ENCODE measurements around the gene GNG12.
"Not testable (repeated sequence)": the region's sequence is repeated elsewhere in the genome, so short reads cannot be mapped to it uniquely, and the experiment has no call there.

GNG12 gene

DNA sequence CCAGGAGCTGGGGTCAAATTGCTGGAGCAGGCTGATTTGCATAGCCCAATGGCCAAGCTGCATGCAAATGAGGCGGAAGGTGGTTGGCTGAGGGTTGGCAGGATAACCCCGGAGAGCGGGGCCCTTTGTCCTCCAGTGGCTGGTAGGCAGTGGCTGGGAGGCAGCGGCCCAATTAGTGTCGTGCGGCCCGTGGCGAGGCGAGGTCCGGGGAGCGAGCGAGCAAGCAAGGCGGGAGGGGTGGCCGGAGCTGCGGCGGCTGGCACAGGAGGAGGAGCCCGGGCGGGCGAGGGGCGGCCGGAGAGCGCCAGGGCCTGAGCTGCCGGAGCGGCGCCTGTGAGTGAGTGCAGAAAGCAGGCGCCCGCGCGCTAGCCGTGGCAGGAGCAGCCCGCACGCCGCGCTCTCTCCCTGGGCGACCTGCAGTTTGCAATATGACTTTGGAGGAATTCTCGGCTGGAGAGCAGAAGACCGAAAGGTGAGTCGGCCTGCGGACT is 148.2 kb downstream of the GNG12 start, which contains the start of gene GADD45A:
TSS of gene GADD45A (plus strand) at position 135 of the 491 bp plus-strand sequence. CDS start at position 429, 294 bp downstream.
- DNase-seq (ENCODE audit: low read depth in 4 of 4, low spot score in 1 of 4), result peak; percentile 69 to 89 (median 80)

DNA sequence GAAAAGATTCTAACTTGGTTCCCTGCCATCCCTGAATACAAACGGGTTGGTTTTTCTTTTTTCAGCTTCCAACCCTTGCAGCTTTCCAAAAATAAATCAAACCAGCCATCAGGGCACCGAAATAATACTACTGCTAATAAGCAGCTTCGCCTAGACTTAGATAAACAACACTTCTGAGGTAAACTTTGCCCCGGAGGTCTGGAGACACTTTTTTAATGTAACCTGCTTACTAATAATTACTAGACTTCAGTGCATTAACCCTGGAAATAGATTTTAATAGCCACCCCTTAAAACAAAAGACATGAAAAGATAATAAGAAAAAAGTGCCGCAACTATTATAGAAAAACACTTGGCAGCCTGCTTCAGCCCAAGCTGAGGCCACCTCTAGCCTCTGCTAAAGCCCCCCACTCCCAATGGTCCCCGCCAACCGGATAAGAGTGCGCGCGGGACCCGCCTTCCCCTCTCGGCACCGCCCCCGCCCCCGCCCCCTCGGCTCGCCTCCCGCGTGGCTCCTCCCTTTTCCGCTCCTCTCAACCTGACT is 148.7 kb downstream of the GNG12 start:
- no peak for DNase-seq (ENCODE audit: low read depth in 4 of 4, low spot score in 1 of 4)

DNA sequence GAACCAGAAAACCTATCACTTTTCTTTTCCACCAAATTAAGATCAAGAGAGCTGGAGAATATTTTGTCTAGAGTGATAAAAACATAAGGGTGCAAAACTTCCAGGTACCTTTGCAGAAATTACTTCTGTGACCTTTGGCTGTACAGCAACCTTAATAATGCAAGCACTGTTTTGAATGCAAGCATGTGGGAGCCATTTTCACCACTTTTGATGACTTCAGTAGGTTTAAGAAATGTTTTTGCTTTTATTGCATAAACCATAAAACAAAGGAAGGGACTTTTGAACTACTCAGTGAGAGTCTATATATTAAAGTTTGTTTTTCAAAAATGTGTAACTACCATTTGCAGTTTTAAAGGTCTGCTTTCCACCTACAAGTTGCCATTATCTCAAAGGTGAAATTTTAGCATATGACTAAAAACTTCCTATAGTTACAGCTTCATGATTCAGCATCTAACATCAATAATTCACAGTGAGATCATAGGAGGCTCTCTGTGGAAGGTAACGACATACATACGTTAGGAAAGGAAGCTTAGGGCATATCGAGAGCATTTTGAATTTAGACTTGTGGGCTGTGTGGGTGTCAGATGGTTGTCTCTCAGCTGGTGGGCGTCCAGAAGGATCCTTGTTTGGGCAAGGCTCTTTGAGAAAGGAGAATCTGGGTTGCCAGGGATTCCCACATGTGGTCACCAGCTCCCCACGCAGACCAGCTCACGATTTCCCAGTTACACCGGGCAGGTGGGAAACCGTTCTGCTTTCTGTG is 149.3 kb downstream of the GNG12 start:
- DNase-seq (ENCODE audit: low read depth in 4 of 4, low spot score in 1 of 4), result peak in 3 of 4 experiments; percentile 9 to 45 (median 24)

DNA sequence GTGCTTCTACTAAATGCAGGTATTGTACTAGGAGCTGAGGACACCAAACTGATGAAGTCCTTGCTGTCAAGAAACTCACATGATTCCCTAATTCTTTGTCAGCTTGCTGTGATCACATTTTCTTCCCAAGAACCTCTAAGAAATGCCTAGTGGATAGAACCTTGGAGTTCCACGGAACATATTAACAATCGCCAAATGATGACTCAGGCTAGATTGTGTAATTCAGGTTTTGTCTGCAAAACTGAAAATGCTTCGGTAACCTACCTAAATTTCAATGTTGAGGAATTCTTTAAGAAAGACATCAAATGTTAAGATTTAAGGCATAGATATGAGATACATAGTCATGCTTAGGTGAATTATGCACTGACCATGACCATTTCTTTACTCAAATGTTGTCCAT is 150.0 kb downstream of the GNG12 start:
- DNase-seq (ENCODE audit: low read depth in 4 of 4, low spot score in 1 of 4), result no peak

DNA sequence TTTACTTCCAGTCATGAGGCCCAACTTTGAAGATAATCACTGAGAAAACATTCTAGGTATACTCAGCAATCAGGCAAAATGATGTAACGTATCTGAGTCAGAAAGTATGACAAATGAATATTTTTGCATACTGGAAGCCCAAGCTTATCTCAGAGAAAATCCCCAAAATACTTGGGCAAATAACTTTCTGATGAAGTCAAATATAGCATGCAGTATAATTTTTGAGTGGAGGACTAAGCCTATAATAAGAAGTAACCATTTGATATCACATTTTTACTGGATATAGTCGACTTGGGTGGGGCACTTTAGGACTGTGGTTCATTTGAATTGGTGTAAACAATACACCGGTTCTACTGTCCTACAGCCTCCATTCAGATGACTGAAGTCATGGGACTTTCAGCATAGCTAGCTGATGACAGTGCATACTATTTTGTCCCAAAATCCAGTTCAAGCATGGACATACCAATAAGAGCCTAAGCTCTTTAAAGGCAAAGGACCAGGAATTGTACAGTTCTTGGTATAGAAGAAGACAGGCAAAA is 150.5 kb downstream of the GNG12 start:
- DNase-seq (ENCODE audit: low read depth in 4 of 4, low spot score in 1 of 4), result no peak

DNA sequence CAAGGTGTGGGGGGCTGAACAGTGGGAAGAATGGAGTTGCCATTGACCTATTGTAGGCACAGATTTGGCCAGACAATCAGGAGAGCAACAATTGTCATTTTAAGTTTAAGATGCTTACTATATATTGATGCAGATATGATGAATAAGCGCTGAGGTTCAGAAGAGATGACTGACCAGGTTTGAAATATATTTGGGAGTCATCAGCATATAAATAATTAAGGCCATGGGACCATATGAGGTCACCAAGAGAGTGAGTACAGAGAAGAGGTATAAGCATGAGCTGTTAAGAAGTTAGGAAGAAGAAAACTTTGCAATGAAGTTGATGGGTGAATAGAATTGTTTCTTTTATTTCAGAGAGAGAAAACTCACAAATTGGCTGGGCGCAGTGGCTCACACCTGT is 152.8 kb downstream of the GNG12 start:
- no peak for DNase-seq (ENCODE audit: low read depth in 4 of 4, low spot score in 1 of 4)

DNA sequence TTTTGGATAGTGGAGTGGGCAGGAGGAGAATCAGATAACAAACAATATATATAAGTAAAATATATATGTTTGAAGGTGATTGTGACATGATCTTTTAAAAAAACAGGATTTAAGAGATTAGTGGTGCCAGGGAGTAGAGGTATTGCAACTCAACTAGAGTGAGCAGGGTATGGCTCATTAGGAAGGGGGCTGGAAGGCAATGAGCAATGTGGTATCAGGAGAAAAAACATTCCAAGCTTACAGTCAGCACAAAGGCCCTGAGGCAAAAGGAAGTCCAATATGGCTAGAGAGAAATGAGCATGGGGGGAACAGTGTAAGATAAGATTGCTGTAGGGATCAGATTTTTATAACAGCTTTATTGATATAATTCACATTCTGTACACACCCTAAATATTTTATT is 153.6 kb downstream of the GNG12 start:
- DNase-seq (ENCODE audit: low read depth in 4 of 4, low spot score in 1 of 4), result no peak

DNA sequence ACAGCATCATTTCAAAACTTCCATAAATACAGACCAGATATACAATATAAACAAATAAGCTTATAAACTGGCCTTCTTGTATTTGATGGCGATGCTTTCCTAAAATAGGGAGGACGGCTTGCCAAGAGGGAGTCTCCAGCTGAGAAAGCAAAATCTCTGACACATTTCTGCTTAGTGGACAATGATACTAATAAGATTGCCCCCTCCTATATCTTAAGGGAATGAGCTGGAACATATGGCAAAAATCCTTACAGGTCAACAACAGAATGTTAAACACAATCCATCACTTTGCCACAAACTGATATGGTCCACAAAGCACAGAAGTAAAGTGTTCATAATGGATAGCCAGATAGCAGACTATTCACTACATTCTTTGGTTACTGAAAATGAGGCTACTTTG is 155.3 kb downstream of the GNG12 start:
- DNase-seq (ENCODE audit: low read depth in 4 of 4, low spot score in 1 of 4), result no peak

DNA sequence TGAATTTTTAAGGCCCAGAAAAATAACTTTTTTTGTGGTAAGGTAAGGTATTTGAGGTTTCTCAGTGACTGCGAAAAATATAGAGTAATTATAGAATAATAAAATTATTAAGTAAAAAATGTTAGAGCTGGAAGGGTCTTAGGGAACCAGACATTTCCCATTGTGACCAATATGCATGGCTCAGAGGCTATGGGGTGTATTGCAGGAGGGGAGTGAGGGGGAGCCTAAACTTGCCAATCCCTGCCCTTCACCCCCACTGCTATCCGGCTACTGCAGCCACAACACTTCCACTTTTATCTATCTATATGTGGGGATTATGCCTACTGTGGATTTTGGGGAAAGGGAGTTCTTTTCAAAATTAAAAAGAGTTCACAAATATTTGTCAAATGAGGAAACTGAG is 155.9 kb downstream of the GNG12 start:
- DNase-seq (ENCODE audit: low read depth in 4 of 4, low spot score in 1 of 4), result no peak

DNA sequence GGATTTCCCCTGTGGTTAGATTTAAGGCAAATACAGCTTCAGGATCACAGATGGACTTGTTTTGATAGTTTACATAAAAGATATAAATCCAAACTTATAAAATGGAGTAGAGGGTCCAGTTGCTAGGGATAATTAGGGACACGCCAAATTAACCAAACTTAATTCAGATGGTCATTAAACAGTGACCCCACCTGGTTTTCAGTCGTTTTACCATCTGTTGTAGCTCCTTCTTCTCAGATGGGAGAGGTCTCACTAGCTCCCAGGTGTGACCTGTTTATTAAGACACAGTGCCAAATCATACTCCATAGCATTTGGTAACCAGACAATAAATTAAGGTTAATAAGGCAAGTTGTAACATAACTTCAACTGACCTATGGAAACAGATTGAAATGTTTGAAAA is 156.3 kb downstream of the GNG12 start:
- no peak for DNase-seq (ENCODE audit: low read depth in 4 of 4, low spot score in 1 of 4)

DNA sequence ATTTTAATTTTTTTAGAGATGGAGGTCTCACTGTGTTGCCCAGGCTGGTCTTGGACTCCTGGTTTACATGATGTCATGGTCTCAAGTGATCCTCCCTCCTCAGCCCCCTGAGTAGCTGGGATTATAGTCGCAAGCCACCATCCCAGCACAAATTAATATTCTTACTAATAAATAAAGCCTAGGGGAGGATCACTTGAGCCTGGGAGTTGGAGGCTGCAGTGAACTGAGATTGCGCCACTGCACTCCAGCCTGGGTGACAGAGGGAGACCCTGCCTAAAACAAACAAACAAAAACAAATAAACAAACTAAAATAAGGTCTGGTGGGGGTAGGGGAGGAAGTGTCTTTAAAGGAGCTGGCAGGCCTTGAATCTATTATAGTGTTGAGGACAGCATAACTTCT is 157.0 kb downstream of the GNG12 start:
- no peak for DNase-seq (ENCODE audit: low read depth in 4 of 4, low spot score in 1 of 4)

DNA sequence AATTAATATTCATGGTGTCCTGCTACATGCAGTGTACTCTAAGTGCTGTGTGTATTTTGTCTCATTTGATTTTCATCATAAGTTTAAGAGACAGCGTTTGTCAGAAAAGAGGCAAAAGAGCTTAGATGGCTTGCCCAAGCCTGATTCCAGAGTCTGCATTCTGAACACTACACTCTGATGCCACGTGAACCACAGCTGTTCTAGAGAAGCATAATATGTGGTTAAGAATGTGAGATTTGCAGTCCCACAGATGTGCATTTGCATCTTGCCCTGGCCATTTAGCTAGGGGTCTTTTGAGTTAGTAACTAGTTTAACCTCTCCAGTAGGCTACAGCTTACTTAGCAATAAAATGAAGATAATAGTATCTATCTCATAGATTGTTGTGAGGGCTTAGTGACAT is 157.5 kb downstream of the GNG12 start:
- DNase-seq (ENCODE audit: low read depth in 4 of 4, low spot score in 1 of 4), result no peak

DNA sequence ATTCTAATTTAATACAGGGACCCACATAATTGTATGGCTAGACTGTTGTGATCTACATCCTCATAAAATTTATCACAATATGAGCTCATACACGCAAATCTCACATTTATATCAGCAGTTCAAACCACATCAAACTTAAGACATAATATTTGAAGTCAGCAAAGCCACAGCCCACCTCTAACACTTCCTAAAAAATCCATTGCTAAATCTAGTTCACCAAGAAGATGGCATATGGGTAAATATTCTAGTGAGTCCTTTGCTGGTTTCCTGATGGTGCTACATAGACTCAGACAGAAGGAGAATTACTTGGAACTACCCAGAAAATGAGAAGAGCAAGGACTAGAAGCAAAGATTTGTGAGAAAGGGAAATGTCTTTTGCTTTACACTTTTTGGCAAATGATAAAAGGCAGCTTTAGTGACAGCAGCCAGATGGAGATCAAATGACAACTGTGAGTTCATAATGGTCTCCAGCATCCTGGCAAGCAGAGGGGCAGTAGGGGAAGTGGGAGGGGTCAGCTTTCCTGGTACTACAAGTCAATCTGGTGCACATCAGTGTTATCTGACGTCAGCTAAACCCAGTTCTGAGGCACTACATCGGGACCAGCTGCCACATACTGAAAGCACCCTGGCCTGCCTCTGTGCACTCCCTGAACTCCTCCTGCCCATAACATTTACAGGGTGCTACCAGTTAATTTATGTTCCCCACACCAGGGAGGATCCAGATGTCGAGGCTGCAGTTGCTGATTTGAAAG is 158.8 kb downstream of the GNG12 start:
- no peak for DNase-seq (ENCODE audit: low read depth in 4 of 4, low spot score in 1 of 4)

DNA sequence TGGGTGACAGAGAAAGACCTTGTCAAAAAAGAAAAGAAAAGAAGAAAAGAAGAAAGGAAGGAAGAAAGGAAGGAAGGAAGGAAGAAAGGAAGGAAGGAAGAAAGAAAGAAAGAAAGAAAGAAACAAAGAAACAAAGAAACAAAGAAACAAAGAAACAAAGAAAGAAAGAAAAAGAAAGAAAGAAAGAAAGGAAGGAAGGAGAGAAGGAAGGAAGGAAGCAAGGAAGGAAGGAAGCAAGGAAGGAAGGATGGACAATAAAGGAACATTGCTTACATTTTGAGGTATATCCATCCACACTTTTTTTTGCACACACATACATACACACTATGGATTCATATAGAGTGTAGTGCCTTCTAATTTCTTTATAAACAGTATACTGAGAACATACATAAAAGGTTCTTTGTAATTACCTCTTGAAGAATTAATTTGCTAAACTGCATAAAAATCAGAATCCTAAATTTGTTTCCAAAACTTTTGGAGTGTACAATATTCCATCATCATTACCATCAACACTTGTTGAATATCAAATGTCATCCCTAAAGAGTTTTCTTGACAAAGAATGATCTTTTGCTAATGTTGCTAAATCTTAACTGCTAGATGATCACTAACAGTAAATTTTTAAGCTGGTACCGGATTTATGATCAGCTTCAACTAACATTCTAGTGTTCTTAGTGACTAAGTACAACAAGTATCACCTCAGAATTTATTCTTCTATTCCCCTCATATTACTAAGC is 159.6 kb downstream of the GNG12 start:
- no peak for DNase-seq (ENCODE audit: low read depth in 4 of 4, low spot score in 1 of 4)

DNA sequence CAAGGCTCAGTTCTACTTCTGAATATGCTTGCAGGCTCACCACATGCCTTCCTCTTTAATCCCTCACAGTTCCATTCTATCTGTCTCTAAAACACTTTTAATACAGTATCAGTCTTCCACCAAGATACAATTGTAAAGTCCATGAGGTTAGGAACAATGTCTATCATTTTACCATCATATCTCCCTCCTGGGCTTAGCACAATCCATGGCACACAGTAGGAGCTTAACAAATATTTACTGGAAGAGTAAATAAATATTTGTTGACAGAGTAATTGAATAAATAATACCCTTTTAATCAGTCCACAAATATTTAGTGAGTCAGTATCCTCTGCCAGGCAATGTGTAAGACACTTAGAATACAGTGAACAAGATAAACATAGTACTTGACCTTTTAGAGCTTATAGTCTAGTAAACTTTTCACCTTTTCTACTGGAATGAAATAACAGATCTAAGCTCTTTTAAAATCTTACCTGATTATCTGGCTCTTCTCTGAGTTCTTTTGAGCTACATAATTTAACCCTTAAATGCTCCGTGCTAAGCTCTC is 160.9 kb downstream of the GNG12 start:
- DNase-seq (ENCODE audit: low read depth in 4 of 4, low spot score in 1 of 4), result no peak

DNA sequence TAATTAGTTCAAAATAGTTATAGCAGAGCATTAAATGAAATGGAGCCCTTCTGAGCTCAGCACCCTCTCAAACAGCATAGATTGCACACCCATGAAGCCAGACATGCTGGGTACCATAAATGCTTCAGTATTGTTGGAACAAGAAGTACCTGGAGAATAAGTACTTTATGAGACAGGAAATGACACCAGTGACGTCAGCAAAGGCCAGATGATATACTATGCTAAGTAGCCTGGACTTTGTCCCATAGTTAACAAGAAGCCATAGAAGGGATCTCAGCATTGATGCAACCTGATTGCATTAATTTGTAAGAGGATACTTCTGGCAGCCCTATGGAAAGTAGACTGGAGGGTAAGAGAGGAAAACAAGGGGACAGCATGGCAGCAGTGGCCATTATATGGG is 164.6 kb downstream of the GNG12 start:
- DNase-seq (ENCODE audit: low read depth in 4 of 4, low spot score in 1 of 4), result no peak

DNA sequence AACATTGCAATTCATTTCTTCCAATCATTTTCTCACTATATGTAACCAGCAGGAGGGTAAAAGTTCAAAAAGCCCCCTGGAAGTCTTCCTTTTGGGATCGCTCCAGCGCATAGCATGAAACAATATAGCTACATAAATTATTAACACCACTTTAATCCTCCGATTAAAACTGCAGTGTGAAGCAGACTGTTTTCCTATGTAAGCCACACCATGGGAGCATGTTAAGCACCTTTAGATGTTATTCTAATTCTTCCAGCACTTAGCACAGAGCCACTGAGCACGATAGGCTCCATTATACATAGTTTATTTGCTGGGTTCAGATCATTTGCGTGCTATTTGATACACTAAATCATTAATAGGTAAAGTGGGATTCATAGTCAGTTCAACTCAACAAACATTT is 166.6 kb downstream of the GNG12 start:
- no peak for DNase-seq (ENCODE audit: low read depth in 4 of 4, low spot score in 1 of 4)

DNA sequence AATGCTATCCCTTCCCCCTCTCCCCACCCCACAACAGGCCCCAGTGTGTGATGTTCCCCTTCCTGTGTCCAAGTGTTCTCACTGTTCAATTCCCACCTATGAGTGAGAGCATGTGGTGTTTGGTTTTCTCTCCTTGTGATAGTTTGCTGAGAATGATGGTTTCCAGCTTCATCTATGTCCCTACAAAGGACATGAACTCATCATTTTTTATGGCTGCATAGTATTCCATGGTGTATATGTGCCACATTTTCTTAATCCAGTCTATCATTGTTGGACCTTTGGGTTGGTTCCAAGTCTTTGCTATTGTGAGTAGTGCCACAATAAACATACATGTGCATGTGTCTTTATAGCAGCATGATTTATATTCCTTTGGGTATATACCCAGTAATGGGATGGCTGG is 168.0 kb downstream of the GNG12 start:
- DNase-seq (ENCODE audit: low read depth in 4 of 4, low spot score in 1 of 4), result not testable (repeated sequence)

DNA sequence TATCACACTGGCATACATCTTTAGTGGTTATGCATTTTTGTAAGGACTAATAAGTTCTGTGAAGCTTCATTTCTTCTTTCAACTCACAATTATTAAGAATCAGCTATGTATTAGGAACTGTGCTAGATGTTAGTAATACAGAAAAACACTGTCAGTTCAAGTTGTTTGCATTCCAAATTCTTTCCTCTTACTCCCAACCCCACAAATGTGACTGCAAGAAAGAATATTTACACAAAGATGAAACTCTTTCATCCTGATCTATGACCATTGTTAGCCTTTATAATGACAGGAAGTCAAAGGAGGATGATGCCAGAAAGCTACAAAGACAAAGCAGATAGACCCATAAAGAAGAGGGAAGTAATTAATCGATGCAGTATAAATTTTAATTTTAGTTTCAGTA is 169.2 kb downstream of the GNG12 start:
- DNase-seq (ENCODE audit: low read depth in 4 of 4, low spot score in 1 of 4), result no peak

DNA sequence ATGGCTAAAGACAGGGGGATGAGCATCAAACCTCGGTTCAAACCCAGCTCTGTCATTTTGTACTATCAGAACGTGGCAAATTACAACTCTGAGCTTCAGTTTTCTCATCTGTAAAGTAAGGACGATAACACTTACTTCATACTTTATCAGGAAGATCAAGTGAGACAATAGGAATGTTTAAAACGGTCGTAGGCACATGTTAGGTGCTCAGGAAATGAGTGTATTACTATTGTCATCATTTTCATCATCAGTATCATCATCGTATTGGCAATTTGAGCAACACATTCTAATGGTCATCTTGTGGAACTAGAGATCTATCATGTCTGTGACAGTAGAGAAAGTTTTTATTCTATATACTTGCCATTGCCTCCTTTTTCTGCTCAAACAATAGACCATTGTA is 170.4 kb downstream of the GNG12 start:
- DNase-seq (ENCODE audit: low read depth in 4 of 4, low spot score in 1 of 4), result no peak

DNA sequence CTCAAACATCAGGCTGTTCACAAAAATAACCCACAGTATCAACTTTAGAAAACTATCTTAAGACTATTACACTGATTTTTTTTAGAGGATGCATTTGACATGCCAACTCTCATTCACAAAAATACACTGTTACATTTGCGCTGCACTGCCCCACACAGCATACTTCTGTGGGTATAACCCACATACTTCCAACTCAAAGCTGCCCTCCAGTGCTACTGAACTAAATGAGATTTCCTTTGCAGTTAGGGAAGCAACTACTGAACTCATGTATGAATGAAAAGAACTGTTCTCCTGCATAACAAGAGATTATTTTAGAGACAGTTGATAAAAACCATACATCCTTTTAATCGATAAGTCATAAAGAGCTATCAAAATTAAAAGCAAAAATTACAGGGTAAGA is 174.0 kb downstream of the GNG12 start:
- no peak for DNase-seq (ENCODE audit: low read depth in 4 of 4, low spot score in 1 of 4)
